Tibial nerve (tissue), 4 donors: ENCODE data around the gene PXDN.

Source experiments
- EP300 ChIP-seq, 2 donors: sonication (generic); formaldehyde crosslinking; IDR thresholded peaks; one replicate each; pipeline ENCODE4 v1.6.1; 2017; ENCODE audit warnings: antibody characterized with exemption in 2 of 2, mild to moderate bottlenecking in 1 of 2
- TF ChIP-seq, protein P1 (sequence below), 5 experiments: fragments of 200-600 bp in 3 of 5; fragments of 450-650 bp in 2 of 5; sonication (generic) in 3 of 5; IDR thresholded peaks; one replicate each; pipeline ENCODE4 v1.5.1; 2016 to 2019; ENCODE audit warnings: antibody characterized with exemption in 5 of 5, mild to moderate bottlenecking in 3 of 5, moderate library complexity in 2 of 5

DNA sequence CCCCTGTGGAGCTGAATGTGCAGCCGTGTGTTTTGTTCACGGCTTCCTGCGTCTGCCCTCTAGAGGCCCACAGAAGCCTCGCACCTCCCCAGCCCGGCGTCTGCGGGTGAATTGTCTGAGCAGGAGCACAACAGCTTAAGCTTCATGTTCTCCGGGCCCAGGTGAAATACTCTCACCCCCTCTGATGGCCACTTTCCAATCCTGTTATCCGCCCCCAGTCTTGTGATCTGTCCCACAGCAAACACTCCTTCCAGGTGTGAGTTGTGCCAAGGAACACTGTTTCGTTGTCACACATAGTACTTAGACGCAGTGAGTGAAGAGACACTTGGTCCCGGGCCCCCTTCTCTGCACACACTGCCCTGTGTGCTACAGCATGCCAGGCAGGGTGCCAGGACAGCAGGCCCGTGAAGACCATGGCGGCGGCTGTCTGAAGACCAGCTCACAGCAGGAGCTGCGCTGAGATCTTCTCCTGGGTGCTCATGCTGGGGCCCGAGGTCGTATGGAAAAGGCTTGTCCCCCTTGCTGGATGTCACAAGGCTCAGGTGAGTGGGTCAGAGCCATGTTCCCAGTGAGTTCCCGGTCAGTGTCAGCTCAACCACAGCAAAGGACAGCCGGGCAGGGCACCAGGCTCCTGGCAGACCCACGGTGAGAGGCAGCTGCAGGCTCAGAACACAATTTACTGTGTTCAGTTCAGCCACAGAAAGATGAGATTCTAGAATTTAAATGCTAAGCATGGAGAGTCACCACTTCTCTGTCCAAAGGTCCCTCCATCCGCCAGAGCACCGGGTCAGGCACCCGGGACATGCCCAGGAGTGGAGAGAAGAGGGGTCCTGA is 6.8 kb upstream of the PXDN start:
- TF ChIP-seq, protein P1, sequence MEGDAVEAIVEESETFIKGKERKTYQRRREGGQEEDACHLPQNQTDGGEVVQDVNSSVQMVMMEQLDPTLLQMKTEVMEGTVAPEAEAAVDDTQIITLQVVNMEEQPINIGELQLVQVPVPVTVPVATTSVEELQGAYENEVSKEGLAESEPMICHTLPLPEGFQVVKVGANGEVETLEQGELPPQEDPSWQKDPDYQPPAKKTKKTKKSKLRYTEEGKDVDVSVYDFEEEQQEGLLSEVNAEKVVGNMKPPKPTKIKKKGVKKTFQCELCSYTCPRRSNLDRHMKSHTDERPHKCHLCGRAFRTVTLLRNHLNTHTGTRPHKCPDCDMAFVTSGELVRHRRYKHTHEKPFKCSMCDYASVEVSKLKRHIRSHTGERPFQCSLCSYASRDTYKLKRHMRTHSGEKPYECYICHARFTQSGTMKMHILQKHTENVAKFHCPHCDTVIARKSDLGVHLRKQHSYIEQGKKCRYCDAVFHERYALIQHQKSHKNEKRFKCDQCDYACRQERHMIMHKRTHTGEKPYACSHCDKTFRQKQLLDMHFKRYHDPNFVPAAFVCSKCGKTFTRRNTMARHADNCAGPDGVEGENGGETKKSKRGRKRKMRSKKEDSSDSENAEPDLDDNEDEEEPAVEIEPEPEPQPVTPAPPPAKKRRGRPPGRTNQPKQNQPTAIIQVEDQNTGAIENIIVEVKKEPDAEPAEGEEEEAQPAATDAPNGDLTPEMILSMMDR (IDR thresholded peaks at IDR 0.05): peak; percentile 59 to 91 (median 82)
- no peak for TF ChIP-seq EP300 (IDR thresholded peaks at IDR 0.05)
